Activated CD8-positive, alpha-beta memory T cell treated with anti-CD3 and anti-CD28 coated beads, Interleukin-2, amount 10 ng/mL, durations not matched to agents 7 days and 5 days (primary cell): Measurements from ENCODE around the gene ESR1. TPM values are rescaled to one million over a fixed set of nuclear protein-coding genes. Genes with fewer than 3 reads are reported as not detected.

Source experiments
- ATAC-seq: fragments of 150-1000 bp; cut with Tn5 transposase; one replicate; pipeline ENCODE4 v1.10.0; 2021; ENCODE audit warnings: moderate library complexity
- CTCF ChIA-PET: fragments of 350-600 bp; sonication (Branson Sonifier 250); formaldehyde crosslinking; loops from one replicate; lab custom pipeline; 2021; ENCODE audit warnings: antibody characterized with exemption; lab: Charles Lee
- DNase-seq: peaks from one replicate; pipeline ENCODE4 v3.0.0-alpha.2; 2020
- H3K27ac Mint-ChIP-seq: one replicate; pipeline ENCODE4 v1.8.0; 2021; ENCODE audit warnings: mild to moderate bottlenecking, mixed read lengths
- H3K27me3 Mint-ChIP-seq: one replicate; pipeline ENCODE4 v1.8.0; 2021; ENCODE audit warnings: mixed read lengths
- H3K36me3 Mint-ChIP-seq: one replicate; pipeline ENCODE4 v1.8.0; 2021; ENCODE audit warnings: mild to moderate bottlenecking, mixed read lengths
- H3K4me1 Mint-ChIP-seq: one replicate; pipeline ENCODE4 v1.8.0; 2021; ENCODE audit warnings: mixed read lengths
- H3K4me3 Mint-ChIP-seq: one replicate; pipeline ENCODE4 v1.8.0; 2021; ENCODE audit warnings: mild to moderate bottlenecking, moderate library complexity, mixed read lengths
- H3K9me3 Mint-ChIP-seq: one replicate; pipeline ENCODE4 v1.8.0; 2022; ENCODE audit warnings: low read depth, mixed read lengths
- total RNA-seq, 2 experiments: library from RNA; stranded (reverse); gene quantifications; one replicate each; pipeline ENCODE4 v1.2.3, GENCODE V29; 2021

Gene ESR1
- total RNA-seq, 2 experiments from 2014 or later, result 0.21 TPM; not detected in 1

- CTCF ChIA-PET, result interaction anchor here (1.1 kb wide), 1 partner anchor 21 kb away, joined by 3 read pairs; no protein-coding TSS in a partner anchor
- Mint-ChIP-seq H3K27me3 (no peaks in the 10 kb centered on the region), H3K9me3 (no peaks in the 10 kb centered on the region), H3K36me3 (peaks cover 57% of the 10 kb centered on the region), H3K27ac (no peak overlapping the region), H3K4me1 (peaks cover 25% of the 10 kb centered on the region), H3K4me3 (no peak overlapping the region)
- DNase-seq (no peak), ATAC-seq (no peak)
Observed at GRCh38 chr6:152166497-152166896, 359.0 kb downstream of the ESR1 start.

GRCh38 chr6:152166897-152167296 is 359.4 kb downstream of the ESR1 start:
- H3K4me3 Mint-ChIP-seq, result no peak overlapping the region
- no peaks in the 10 kb centered on the region for H3K27me3 Mint-ChIP-seq
- no peaks in the 10 kb centered on the region for H3K9me3 Mint-ChIP-seq
- CTCF ChIA-PET, result interaction anchor here (1.1 kb wide), 1 partner anchor 22 kb away, joined by 3 read pairs; no protein-coding TSS in a partner anchor
- no peak for DNase-seq
- H3K36me3 Mint-ChIP-seq, result peaks cover 54% of the 10 kb centered on the region
- H3K27ac Mint-ChIP-seq, result no peak overlapping the region
- H3K4me1 Mint-ChIP-seq, result peaks cover 25% of the 10 kb centered on the region
- ATAC-seq, result no peak

- no peaks in the 10 kb centered on the region for H3K27me3 Mint-ChIP-seq
- no peak overlapping the region for H3K27ac Mint-ChIP-seq
- DNase-seq (no peak), ATAC-seq (no peak)
- no peaks in the 10 kb centered on the region for H3K9me3 Mint-ChIP-seq
- CTCF ChIA-PET, result interaction anchor here (1.1 kb wide), 2 partner anchors 23 to 100 kb away, joined by 3 to 4 read pairs; no protein-coding TSS in a partner anchor
- no peak overlapping the region for H3K4me3 Mint-ChIP-seq
- peaks cover 52% of the 10 kb centered on the region for H3K36me3 Mint-ChIP-seq
- peaks cover 27% of the 10 kb centered on the region for H3K4me1 Mint-ChIP-seq
Observed at GRCh38 chr6:152167641-152168603, 360.4 kb downstream of the ESR1 start.

GRCh38 chr6:152170313-152170701 is 362.8 kb downstream of the ESR1 start:
- Mint-ChIP-seq H3K4me3 (peak overlapping the region; percentile 59), H3K36me3 (peaks cover 56% of the 10 kb centered on the region), H3K9me3 (no peaks in the 10 kb centered on the region), H3K4me1 (peaks cover 32% of the 10 kb centered on the region), H3K27me3 (no peaks in the 10 kb centered on the region), H3K27ac (peak overlapping the region; percentile 95)
- CTCF ChIA-PET, result interaction anchor here (0.6 to 1.9 kb wide), 4 partner anchors 12 to 132 kb away, joined by 3 to 6 read pairs (median 4); no protein-coding TSS in a partner anchor
- ATAC-seq (no peak), DNase-seq (no peak)

- no peaks in the 10 kb centered on the region for H3K27me3 Mint-ChIP-seq
- no peaks in the 10 kb centered on the region for H3K9me3 Mint-ChIP-seq
- peaks cover 32% of the 10 kb centered on the region for H3K4me1 Mint-ChIP-seq
- H3K36me3 Mint-ChIP-seq, result peaks cover 59% of the 10 kb centered on the region
- peak overlapping the region; percentile 95 for H3K27ac Mint-ChIP-seq
- CTCF ChIA-PET, result interaction anchor here (0.6 to 1.9 kb wide), 5 partner anchors 9 to 132 kb away, joined by 3 to 6 read pairs (median 3); no protein-coding TSS in a partner anchor
- H3K4me3 Mint-ChIP-seq, result peak overlapping the region; percentile 59
- peak; percentile 93 for ATAC-seq
- peak; percentile 89 for DNase-seq
Observed at GRCh38 chr6:152170702-152171667, 363.5 kb downstream of the ESR1 start.

GRCh38 chr6:152173321-152173720 is 365.8 kb downstream of the ESR1 start:
- DNase-seq, result no peak
- CTCF ChIA-PET, result interaction anchor here (1.2 kb wide), 1 partner anchor 11 kb away, joined by 3 read pairs; no protein-coding TSS in a partner anchor
- H3K4me1 Mint-ChIP-seq, result peaks cover 30% of the 10 kb centered on the region
- H3K27me3 Mint-ChIP-seq, result no peaks in the 10 kb centered on the region
- H3K4me3 Mint-ChIP-seq, result no peak overlapping the region
- H3K36me3 Mint-ChIP-seq, result peaks cover 57% of the 10 kb centered on the region
- no peaks in the 10 kb centered on the region for H3K9me3 Mint-ChIP-seq
- no peak for ATAC-seq
- H3K27ac Mint-ChIP-seq, result no peak overlapping the region

GRCh38 chr6:152173957-152174356 is 366.5 kb downstream of the ESR1 start:
- H3K36me3 Mint-ChIP-seq, result peaks cover 55% of the 10 kb centered on the region
- no peak overlapping the region for H3K27ac Mint-ChIP-seq
- H3K4me1 Mint-ChIP-seq, result peaks cover 30% of the 10 kb centered on the region
- no peaks in the 10 kb centered on the region for H3K27me3 Mint-ChIP-seq
- DNase-seq (no peak), ATAC-seq (no peak)
- CTCF ChIA-PET, result interaction anchor here (1.2 kb wide), 1 partner anchor 11 kb away, joined by 3 read pairs; no protein-coding TSS in a partner anchor
- no peak overlapping the region for H3K4me3 Mint-ChIP-seq
- no peaks in the 10 kb centered on the region for H3K9me3 Mint-ChIP-seq

GRCh38 chr6:152176268-152176667 is 368.8 kb downstream of the ESR1 start:
- CTCF ChIA-PET, result interaction anchor here (0.7 to 1.7 kb wide), 2 partner anchors 9 to 809 kb away, joined by 3 to 5 read pairs; no protein-coding TSS in a partner anchor
- Mint-ChIP-seq H3K9me3 (no peaks in the 10 kb centered on the region), H3K27ac (no peak overlapping the region), H3K4me1 (peaks cover 27% of the 10 kb centered on the region), H3K4me3 (no peak overlapping the region), H3K27me3 (no peaks in the 10 kb centered on the region), H3K36me3 (peaks cover 57% of the 10 kb centered on the region)
- ATAC-seq, result no peak
- DNase-seq, result no peak
